CD8-positive, alpha-beta memory T cell (primary cell): ENCODE measurements around the gene HARS1. TPM values are rescaled to one million over a fixed set of nuclear protein-coding genes. Genes with fewer than 3 reads are reported as not detected.
A peak's percentile ranks its signal among the peaks of the same experiment; 100 is the strongest.
"Not testable (repeated sequence)": the region's sequence is repeated elsewhere in the genome, so short reads cannot be mapped to it uniquely, and the experiment has no call there.

Source experiments
- CTCF ChIA-PET: fragments of 350-600 bp; sonication (Branson Sonifier 250); formaldehyde crosslinking; loops from one replicate; lab custom pipeline; 2021; ENCODE audit warnings: antibody characterized with exemption; lab: Charles Lee
- POLR2A ChIA-PET: fragments of 350-600 bp; sonication (Branson Sonifier 250); formaldehyde crosslinking; loops from one replicate; lab custom pipeline; 2021; ENCODE audit warnings: antibody characterized with exemption; lab: Charles Lee
- DNase-seq, 5 donors: peaks; one replicate each; pipeline versions ENCODE4 v3.0.0 to v3.0.0-alpha.2; 2020 to 2022; ENCODE audit warnings: mixed read lengths in 1 of 5
- H3K27ac ChIP-seq: one replicate; pipeline ENCODE4 v1.7.0; 2013; ENCODE audit warnings: low read depth, mild to moderate bottlenecking, low read length, moderate library complexity
- H3K27me3 ChIP-seq: 2 replicates; pipeline ENCODE4 v1.7.0; 2013; ENCODE audit warnings: low read length, mild to moderate bottlenecking; ENCODE audit not compliant: insufficient read depth, poor library complexity, severe bottlenecking
- H3K36me3 ChIP-seq: 2 replicates; pipeline ENCODE4 v1.7.0; 2013; ENCODE audit warnings: mild to moderate bottlenecking, low read length, moderate library complexity; ENCODE audit not compliant: insufficient read depth
- H3K4me1 ChIP-seq: 2 replicates; pipeline ENCODE4 v1.7.0; 2013; ENCODE audit warnings: mild to moderate bottlenecking, low read length, moderate library complexity; ENCODE audit not compliant: insufficient read depth
- H3K4me3 ChIP-seq: 2 replicates; pipeline ENCODE4 v1.7.0; 2013; ENCODE audit warnings: mild to moderate bottlenecking, low read length
- H3K9me3 ChIP-seq: 2 replicates; pipeline ENCODE4 v1.7.0; 2013; ENCODE audit warnings: mild to moderate bottlenecking, low read length
- H3K27ac Mint-ChIP-seq, 8 donors: one replicate each; pipeline ENCODE4 v1.8.0; 2020 to 2021; ENCODE audit warnings: mixed read lengths in 8 of 8, mild to moderate bottlenecking in 6 of 8, inconsistent platforms in 3 of 8, moderate library complexity in 3 of 8
- H3K27me3 Mint-ChIP-seq, 2 donors: one replicate each; pipeline ENCODE4 v1.8.0; 2020 to 2021; ENCODE audit warnings: mixed read lengths in 2 of 2, mild to moderate bottlenecking in 1 of 2, moderate library complexity in 1 of 2
- H3K36me3 Mint-ChIP-seq, 3 donors: one replicate each; pipeline ENCODE4 v1.8.0; 2020 to 2021; ENCODE audit warnings: mixed read lengths in 3 of 3, inconsistent platforms in 1 of 3, mild to moderate bottlenecking in 1 of 3
- H3K4me1 Mint-ChIP-seq, 3 donors: one replicate each; pipeline ENCODE4 v1.8.0; 2020 to 2021; ENCODE audit warnings: mixed read lengths in 3 of 3, inconsistent platforms in 1 of 3, mild to moderate bottlenecking in 1 of 3
- H3K4me3 Mint-ChIP-seq, 7 donors: one replicate each; pipeline ENCODE4 v1.8.0; 2020 to 2021; ENCODE audit warnings: mixed read lengths in 7 of 7, mild to moderate bottlenecking in 6 of 7, moderate library complexity in 4 of 7, inconsistent platforms in 2 of 7
- H3K9me3 Mint-ChIP-seq, 5 donors: one replicate each; pipeline ENCODE4 v1.8.0; 2020 to 2022; ENCODE audit warnings: mixed read lengths in 5 of 5, mild to moderate bottlenecking in 3 of 5, moderate library complexity in 2 of 5, inconsistent platforms in 1 of 5
- polyA plus RNA-seq: library from polyadenylated mRNA; unstranded; fragments of 300-500 nt; fragmentation: Illumina TruSeq; gene quantifications from one replicate; pipeline ENCODE4 v1.2.3, GENCODE V29; 2021
- total RNA-seq, 2 experiments: library from RNA; stranded (reverse); gene quantifications; one replicate each; pipeline ENCODE4 v1.2.3, GENCODE V29; 2021

HARS1 gene
- total and polyA plus RNA-seq, 3 experiments from 2014 or later = 63.6 to 104 (median 97.4) TPM

GRCh38 chr5:140638898-140639147, 52.3 kb downstream of the HARS1 start:
- peak overlapping the region; percentile 86 to 96 (median 90) for H3K4me3 Mint-ChIP-seq
- not testable (repeated sequence) for H3K27me3 Mint-ChIP-seq, DNase-seq, H3K27me3 ChIP-seq, H3K9me3 ChIP-seq, H3K9me3 Mint-ChIP-seq, H3K36me3 ChIP-seq
- Histone ChIP-seq H3K4me1 (peaks cover 18% of the 10 kb centered on the region), H3K4me3 (peak overlapping the region; percentile 62), H3K27ac (peak overlapping the region; percentile 86)
- ChIA-PET CTCF (interaction anchor here (0.7 to 2.1 kb wide), 8 partner anchors 8 to 265 kb away, joined by 3 to 13 read pairs (median 3); partner anchors contain the start of genes EIF4EBP3, IK and NDUFA2), POLR2A (interaction anchor here (1.5 to 2.0 kb wide), 2 partner anchors 9 to 72 kb away, joined by 7 to 12 read pairs; partner anchors contain the start of genes IK and NDUFA2)
- peak overlapping the region; percentile 79 to 99 (median 97) for H3K27ac Mint-ChIP-seq
- peaks cover 0 to 30% (median 2%) of the 10 kb centered on the region in 3 donors for H3K36me3 Mint-ChIP-seq
- H3K4me1 Mint-ChIP-seq = peaks cover 31 to 46% (median 41%) of the 10 kb centered on the region in 3 donors

DNA sequence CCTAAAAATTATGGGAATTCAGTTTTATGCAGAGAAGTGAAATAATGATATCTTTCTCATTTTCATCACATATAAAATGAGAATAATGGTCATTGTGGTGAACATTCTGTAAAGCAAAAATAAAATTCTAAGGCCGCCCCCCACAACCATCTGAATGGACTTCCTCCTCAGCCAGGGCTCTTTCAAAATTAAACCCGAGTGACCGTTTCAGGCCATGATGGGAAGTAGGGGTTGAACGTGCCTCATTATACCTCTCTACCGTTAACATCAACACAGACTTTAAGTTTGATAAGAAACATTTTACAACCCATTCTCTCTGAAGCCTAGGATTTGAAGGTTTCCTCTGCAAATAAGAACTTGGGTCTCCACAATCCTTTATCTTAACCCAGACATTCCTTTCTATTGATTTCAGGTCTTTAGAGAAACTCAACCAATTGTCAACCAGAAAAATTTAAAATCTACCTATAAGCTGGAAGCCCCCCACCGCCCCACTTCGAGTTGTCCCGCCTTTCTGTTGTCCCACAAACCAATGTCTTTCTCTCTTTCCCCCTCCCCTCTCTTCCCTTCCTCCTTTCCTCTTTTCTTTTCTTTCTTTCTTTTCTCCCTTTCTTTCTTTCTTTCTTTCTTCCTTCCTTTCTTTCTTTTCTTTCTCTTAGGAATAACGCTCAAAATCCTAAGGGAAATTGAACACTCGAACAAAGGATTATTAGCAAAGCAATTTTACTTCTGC, 53.6 kb downstream of the HARS1 start:
- Histone ChIP-seq H3K36me3 (no peaks in the 10 kb centered on the region), H3K27me3 (no peaks in the 10 kb centered on the region), H3K9me3 (no peaks in the 10 kb centered on the region), H3K4me3 (no peak overlapping the region), H3K27ac (no peak overlapping the region), H3K4me1 (peaks cover 24% of the 10 kb centered on the region)
- H3K27ac Mint-ChIP-seq = peak overlapping the region in 2 of 8 donors; percentile 77 to 79
- peaks cover 40 to 52% (median 52%) of the 10 kb centered on the region in 3 donors for H3K4me1 Mint-ChIP-seq
- peaks cover 0 to 21% (median 2%) of the 10 kb centered on the region in 3 donors for H3K36me3 Mint-ChIP-seq
- ChIA-PET CTCF (no interaction called here), POLR2A (no interaction called here)
- H3K9me3 Mint-ChIP-seq = peaks cover 0 to 2% (median 0%) of the 10 kb centered on the region in 5 donors
- DNase-seq = no peak
- H3K27me3 Mint-ChIP-seq = peaks cover 3 to 6% of the 10 kb centered on the region in 2 donors
- H3K4me3 Mint-ChIP-seq = peak overlapping the region in 4 of 7 donors; percentile 48 to 81 (median 60)

GRCh38 chr5:140635291-140636257, 55.6 kb downstream of the HARS1 start:
- POLR2A ChIA-PET = interaction anchor here (0.6 to 1.8 kb wide), 2 partner anchors 12 to 23 kb away, joined by 9 to 10 read pairs; partner anchors contain the start of genes IK and NDUFA2
- H3K4me1 Mint-ChIP-seq = peaks cover 32 to 45% (median 44%) of the 10 kb centered on the region in 3 donors
- Histone ChIP-seq H3K4me3 (no peak overlapping the region), H3K9me3 (no peaks in the 10 kb centered on the region), H3K27me3 (no peaks in the 10 kb centered on the region), H3K4me1 (peaks cover 21% of the 10 kb centered on the region), H3K36me3 (no peaks in the 10 kb centered on the region), H3K27ac (no peak overlapping the region)
- peaks cover 0 to 2% (median 0%) of the 10 kb centered on the region in 5 donors for H3K9me3 Mint-ChIP-seq
- H3K36me3 Mint-ChIP-seq = peaks cover 0 to 8% (median 2%) of the 10 kb centered on the region in 3 donors
- CTCF ChIA-PET = interaction anchor here (0.6 to 4.8 kb wide), 8 partner anchors 9 to 263 kb away, joined by 3 to 21 read pairs (median 4); partner anchors contain the start of genes APBB3, HARS1, HARS2 and IK
- H3K4me3 Mint-ChIP-seq = peak overlapping the region in 1 of 7 donors; percentile 79
- peaks cover 3 to 7% of the 10 kb centered on the region in 2 donors for H3K27me3 Mint-ChIP-seq
- H3K27ac Mint-ChIP-seq = peak overlapping the region in 4 of 8 donors; percentile 23 to 61 (median 38)
- DNase-seq = no peak

DNA sequence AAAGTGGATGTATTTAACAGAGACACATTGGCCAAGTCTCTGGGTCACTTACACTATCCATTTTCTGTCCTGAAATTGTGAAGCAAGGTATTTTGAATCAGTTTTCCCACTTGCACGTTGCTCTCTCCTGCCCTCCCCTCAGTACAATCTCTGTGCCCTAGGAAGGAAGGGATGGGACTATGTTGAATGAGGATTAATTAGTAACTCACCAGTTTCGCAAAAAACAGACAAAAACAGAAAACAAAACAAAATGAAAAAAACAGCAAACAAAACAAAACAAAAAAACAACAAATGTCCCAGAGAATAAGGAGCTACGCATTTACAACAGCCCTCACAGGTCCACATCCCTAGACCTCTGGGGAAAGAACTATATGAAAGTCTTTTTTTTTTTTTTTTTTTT, 57.1 kb downstream of the HARS1 start:
- no peak for DNase-seq
- no peaks in the 10 kb centered on the region for H3K27me3 ChIP-seq
- Mint-ChIP-seq H3K27me3 (peaks cover 3 to 7% of the 10 kb centered on the region in 2 donors), H3K27ac (peak overlapping the region in 2 of 8 donors; percentile 28 to 41), H3K9me3 (peaks cover 0 to 2% (median 0%) of the 10 kb centered on the region in 5 donors), H3K4me3 (peak overlapping the region in 6 of 7 donors; percentile 27 to 48 (median 32)), H3K4me1 (peaks cover 24 to 36% (median 35%) of the 10 kb centered on the region in 3 donors), H3K36me3 (peaks cover 0 to 4% (median 2%) of the 10 kb centered on the region in 3 donors)
- no peaks in the 10 kb centered on the region for H3K36me3 ChIP-seq
- H3K4me1 ChIP-seq = peaks cover 11% of the 10 kb centered on the region
- ChIA-PET CTCF (interaction anchor here (0.8 to 4.8 kb wide), 6 partner anchors 13 to 260 kb away, joined by 3 to 21 read pairs (median 3); partner anchors contain the start of genes HARS1, HARS2, IK and NDUFA2), POLR2A (interaction anchor here (0.7 to 1.8 kb wide), 2 partner anchors 13 to 998 kb away, joined by 5 to 9 read pairs; partner anchors contain the start of genes IK and NDUFA2)
- H3K9me3 ChIP-seq = no peaks in the 10 kb centered on the region
- H3K4me3 ChIP-seq = no peak overlapping the region
- H3K27ac ChIP-seq = no peak overlapping the region

GRCh38 chr5:140633501-140633900, 57.7 kb downstream of the HARS1 start:
- H3K9me3 Mint-ChIP-seq = peaks cover 0 to 2% (median 0%) of the 10 kb centered on the region in 5 donors
- peaks cover 0 to 2% (median 2%) of the 10 kb centered on the region in 3 donors for H3K36me3 Mint-ChIP-seq
- DNase-seq = no peak
- H3K27me3 Mint-ChIP-seq = peaks cover 3 to 7% of the 10 kb centered on the region in 2 donors
- ChIA-PET CTCF (interaction anchor here (1.0 to 4.8 kb wide), 4 partner anchors 14 to 86 kb away, joined by 3 to 21 read pairs (median 8); partner anchors contain the start of genes EIF4EBP3, IK and NDUFA2), POLR2A (interaction anchor here (1.6 to 2.3 kb wide), 2 partner anchors 14 to 86 kb away, joined by 6 to 12 read pairs; partner anchors contain the start of genes EIF4EBP3, IK and NDUFA2)
- Histone ChIP-seq H3K4me3 (peak overlapping the region; percentile 74), H3K36me3 (no peaks in the 10 kb centered on the region), H3K4me1 (peaks cover 7% of the 10 kb centered on the region), H3K27ac (no peak overlapping the region), H3K9me3 (no peaks in the 10 kb centered on the region), H3K27me3 (no peaks in the 10 kb centered on the region)
- peaks cover 18 to 30% (median 29%) of the 10 kb centered on the region in 3 donors for H3K4me1 Mint-ChIP-seq
- peak overlapping the region; percentile 85 to 97 (median 91) for H3K4me3 Mint-ChIP-seq
- peak overlapping the region in 2 of 8 donors; percentile 86 to 89 for H3K27ac Mint-ChIP-seq

DNA sequence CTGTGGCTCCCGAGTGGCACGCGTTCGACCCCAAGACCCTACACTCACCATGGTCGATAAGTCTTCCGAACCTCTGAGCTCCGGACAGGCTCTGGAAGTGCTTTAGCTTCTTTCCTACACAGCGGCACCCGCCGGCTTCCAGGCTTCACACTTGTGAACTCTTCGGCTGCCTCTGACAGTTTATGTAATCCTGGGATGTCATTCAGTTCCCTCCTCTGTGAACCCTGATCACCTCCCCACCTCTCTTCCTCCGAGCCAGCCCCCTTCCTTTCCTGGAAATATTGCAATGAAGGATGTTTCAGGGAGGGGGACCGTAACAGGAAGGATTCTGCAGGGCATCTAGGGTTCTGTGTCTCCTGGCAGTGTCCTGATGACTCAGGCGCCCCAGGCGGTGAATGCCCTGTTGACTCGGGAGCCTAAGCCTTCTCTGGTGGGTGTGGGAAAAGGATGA, 58.1 kb downstream of the HARS1 start, which contains the start of gene CD14:
Gene CD14, minus strand, starts transcription at position 155 of the 451 bp plus-strand sequence. Its CDS starts 104 bp downstream, at position 51.
- Histone ChIP-seq H3K27me3 (no peaks in the 10 kb centered on the region), H3K9me3 (no peaks in the 10 kb centered on the region), H3K4me1 (peaks cover 6% of the 10 kb centered on the region), H3K4me3 (peak within 1 kb of the TSS; percentile 74), H3K36me3 (no peaks in the 10 kb centered on the region), H3K27ac (no peak within 1 kb of the TSS)
- Mint-ChIP-seq H3K4me1 (peaks cover 15 to 25% (median 25%) of the 10 kb centered on the region in 3 donors), H3K9me3 (peaks cover 0 to 4% (median 0%) of the 10 kb centered on the region in 5 donors), H3K36me3 (peaks cover 0 to 2% (median 0%) of the 10 kb centered on the region in 3 donors), H3K27me3 (peaks cover 5 to 9% of the 10 kb centered on the region in 2 donors), H3K27ac (peak within 1 kb of the TSS; percentile 33 to 91 (median 88)), H3K4me3 (peak within 1 kb of the TSS; percentile 85 to 97 (median 91))
- ChIA-PET POLR2A (interaction anchor here (1.2 to 2.3 kb wide), 4 partner anchors 14 to 232 kb away, joined by 3 to 12 read pairs (median 4); partner anchors contain the start of genes ANKHD1, EIF4EBP3, IK and NDUFA2), CTCF (interaction anchor here (0.6 to 4.8 kb wide), 6 partner anchors 14 to 1081 kb away, joined by 3 to 21 read pairs (median 5); partner anchors contain the start of genes EIF4EBP3, IK and NDUFA2)
- DNase-seq = peak in 1 of 5 donors; percentile 11
